T1000 (cell line): ENCODE data around the gene TTC4.

Source experiments
- DNase-seq: peaks from one replicate; lab custom pipeline; 2025; ENCODE audit warnings: mixed read lengths; lab: John Stamatoyannopoulos, UW

Gene TTC4

GRCh38 chr1:54715493-54716298, at the start of gene TTC4:
Gene TTC4 (plus strand): TSS chr1:54715861. CDS start chr1:54715909, 48 bp downstream.
- peak; percentile 80 for DNase-seq

GRCh38 chr1:54666333-54666732, 49.3 kb upstream of the TTC4 start:
- no peak for DNase-seq

GRCh38 chr1:54667797-54668196, 47.9 kb upstream of the TTC4 start:
- no peak for DNase-seq

GRCh38 chr1:54668567-54668966, 47.1 kb upstream of the TTC4 start:
- DNase-seq: no peak

- no peak for DNase-seq
Observed at GRCh38 chr1:54671985-54672608, 43.6 kb upstream of the TTC4 start.

GRCh38 chr1:54678776-54679643, 36.7 kb upstream of the TTC4 start:
- no peak for DNase-seq

GRCh38 chr1:54679706-54680105, 36.0 kb upstream of the TTC4 start:
- DNase-seq: no peak

- no peak for DNase-seq
Observed at GRCh38 chr1:54680387-54680786, 35.3 kb upstream of the TTC4 start.

- no peak for DNase-seq
Observed at GRCh38 chr1:54681358-54681757, 34.3 kb upstream of the TTC4 start.

GRCh38 chr1:54683453-54683852, 32.2 kb upstream of the TTC4 start:
- DNase-seq: no peak

GRCh38 chr1:54685335-54685905, 30.2 kb upstream of the TTC4 start:
- no peak for DNase-seq

- DNase-seq: no peak
Observed at GRCh38 chr1:54686155-54686554, 29.5 kb upstream of the TTC4 start.

- no peak for DNase-seq
Observed at GRCh38 chr1:54694771-54695170, 20.9 kb upstream of the TTC4 start.

- no peak for DNase-seq
Observed at GRCh38 chr1:54695221-54695620, 20.4 kb upstream of the TTC4 start.

- DNase-seq: no peak
Observed at GRCh38 chr1:54695764-54696163, 19.9 kb upstream of the TTC4 start.

GRCh38 chr1:54696262-54696661, 19.4 kb upstream of the TTC4 start:
- DNase-seq: no peak

- no peak for DNase-seq
Observed at GRCh38 chr1:54697896-54698295, 17.8 kb upstream of the TTC4 start.

GRCh38 chr1:54698346-54698745, 17.3 kb upstream of the TTC4 start:
- DNase-seq: no peak

- no peak for DNase-seq
Observed at GRCh38 chr1:54699936-54700525, 15.6 kb upstream of the TTC4 start.

GRCh38 chr1:54701066-54701465, 14.6 kb upstream of the TTC4 start:
- DNase-seq: no peak

GRCh38 chr1:54701996-54702395, 13.7 kb upstream of the TTC4 start:
- DNase-seq: no peak

- no peak for DNase-seq
Observed at GRCh38 chr1:54703471-54703870, 12.2 kb upstream of the TTC4 start.
